AG04450 (cell line): ENCODE data around the gene ARHGEF17. TPM values are rescaled to one million over a fixed set of nuclear protein-coding genes. Genes with fewer than 3 reads are reported as not detected.

Source experiments
- CTCF ChIA-PET: fragments of 300-600, 350-600 bp; formaldehyde crosslinking; extraction: SDS; loops from one replicate; lab custom pipeline; 2022; ENCODE audit warnings: antibody characterized with exemption, inconsistent platforms; lab: Charles Lee
- POLR2A ChIA-PET: fragments of 350-600 bp; formaldehyde crosslinking; extraction: SDS; loops from one replicate; lab custom pipeline; 2021; ENCODE audit warnings: antibody characterized with exemption, inconsistent platforms; lab: Yijun Ruan, JAX
- DNase-seq: peaks from one replicate; pipeline ENCODE4 v3.0.0-alpha.2; 2011; ENCODE audit warnings: low read depth, low spot score
- H3K27ac ChIP-seq: one replicate; pipeline ENCODE4 v1.5.1; 2012; ENCODE audit warnings: low read depth, low read length, control low read depth
- H3K27me3 ChIP-seq: one replicate; pipeline ENCODE4 v1.6.0; 2012; ENCODE audit warnings: low read length; ENCODE audit not compliant: control insufficient read depth, insufficient read depth
- H3K4me3 ChIP-seq: 2 replicates; pipeline ENCODE4 v1.5.1; 2011; ENCODE audit warnings: mild to moderate bottlenecking, low read depth, low read length, control low read depth
- H3K9me3 ChIP-seq: 2 replicates; pipeline ENCODE4 v1.5.1; 2012; ENCODE audit warnings: low read length; ENCODE audit not compliant: control insufficient read depth, insufficient read depth
- CTCF ChIP-seq: IDR thresholded peaks from 2 replicates; pipeline ENCODE4 v1.5.1; 2011; ENCODE audit warnings: low read depth, low read length, control low read depth, inconsistent platforms
- polyA plus RNA-seq: library from polyadenylated mRNA; depleted of rRNA; stranded (reverse); fragments of >200 nt; gene quantifications from 2 replicates; pipeline ENCODE4 v1.2.3, GENCODE V29; 2011

The ARHGEF17 gene
- polyA plus RNA-seq, 1 experiment: 30.6 TPM

DNA sequence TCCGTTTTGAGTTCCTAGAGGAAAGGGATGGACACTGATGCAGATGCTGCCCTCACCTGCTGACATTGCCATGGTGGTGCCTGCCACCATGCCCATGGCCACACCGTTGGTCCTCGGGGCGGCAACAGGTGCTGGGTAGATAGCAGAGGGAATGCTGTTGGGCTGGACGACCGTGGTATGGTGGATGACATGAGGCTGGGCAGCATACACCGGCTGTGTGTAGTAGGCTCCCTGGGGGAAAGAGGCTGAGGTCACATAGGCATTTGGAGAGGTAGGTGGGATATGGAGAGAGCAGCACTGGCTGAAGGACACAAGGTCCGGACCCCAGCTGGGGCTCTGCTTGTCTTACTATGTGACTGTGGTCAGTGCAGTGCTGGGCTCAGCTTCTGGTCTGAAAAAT lies 101.4 kb downstream of the ARHGEF17 start:
- no peaks in the 10 kb centered on the region for H3K27me3 ChIP-seq
- no peak overlapping the region for H3K27ac ChIP-seq
- no peak for DNase-seq
- ChIA-PET POLR2A (no interaction called here), CTCF (interaction anchor here (1.2 to 1.8 kb wide), 2 partner anchors 217 to 252 kb away, joined by 7 to 8 read pairs; no protein-coding TSS in a partner anchor)
- no peaks in the 10 kb centered on the region for H3K9me3 ChIP-seq
- TF ChIP-seq CTCF: no peak
- no peak overlapping the region for H3K4me3 ChIP-seq

DNA sequence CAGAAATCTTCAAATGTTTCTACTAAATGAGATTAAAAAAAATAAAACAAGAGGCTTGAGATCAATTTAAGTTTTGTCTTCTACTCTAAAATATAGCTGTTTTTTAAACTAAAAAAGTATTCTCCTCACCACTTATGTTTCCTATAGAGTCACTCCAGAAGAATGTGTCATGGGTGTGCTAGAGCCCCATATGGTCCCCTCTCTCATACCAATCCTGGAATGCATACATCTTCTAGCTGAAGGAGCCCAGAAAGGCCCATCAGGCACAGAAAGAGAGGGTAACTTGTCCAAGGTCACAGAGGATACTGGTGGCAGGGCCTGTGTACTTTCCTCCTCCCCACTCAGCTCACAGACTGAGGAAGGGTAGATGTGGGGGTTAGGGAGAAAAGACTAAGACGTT lies 102.6 kb downstream of the ARHGEF17 start:
- DNase-seq: no peak
- Histone ChIP-seq H3K27ac (no peak overlapping the region), H3K27me3 (no peaks in the 10 kb centered on the region), H3K4me3 (no peak overlapping the region), H3K9me3 (no peaks in the 10 kb centered on the region)
- CTCF ChIA-PET: interaction anchor here (0.7 to 1.8 kb wide), 2 partner anchors 68 to 215 kb away, joined by 3 to 7 read pairs; no protein-coding TSS in a partner anchor
- no peak for TF ChIP-seq CTCF
- POLR2A ChIA-PET: interaction anchor here (0.6 kb wide), 1 partner anchor 250 kb away, joined by 3 read pairs; no protein-coding TSS in a partner anchor

- H3K4me3 ChIP-seq: no peak overlapping the region
- ChIA-PET CTCF (interaction anchor here (0.7 to 1.8 kb wide), 2 partner anchors 68 to 215 kb away, joined by 3 to 7 read pairs; no protein-coding TSS in a partner anchor), POLR2A (interaction anchor here (0.6 kb wide), 1 partner anchor 250 kb away, joined by 3 read pairs; no protein-coding TSS in a partner anchor)
Observed at GRCh38 chr11:73411031-73411430, 103.0 kb downstream of the ARHGEF17 start.

DNA sequence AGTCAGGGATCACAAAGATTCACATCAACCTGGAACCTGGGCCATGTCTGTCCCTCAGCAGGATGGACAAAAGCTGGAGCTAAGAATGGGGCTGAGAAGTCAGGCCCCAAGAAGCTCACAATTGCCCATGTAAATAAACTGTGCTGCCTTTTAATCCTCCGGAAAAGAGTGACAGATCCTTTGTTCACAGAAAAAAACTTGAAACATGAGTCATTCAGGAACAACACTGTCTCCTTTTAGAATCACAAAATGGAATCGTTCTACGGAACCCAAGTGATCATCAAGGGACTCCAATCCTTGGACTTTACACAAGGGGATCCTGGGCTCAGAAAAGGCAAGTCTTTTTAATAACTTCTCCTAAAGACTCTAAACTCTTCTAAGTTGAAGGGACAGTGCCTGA lies 104.2 kb downstream of the ARHGEF17 start:
- Histone ChIP-seq H3K9me3 (no peaks in the 10 kb centered on the region), H3K4me3 (no peak overlapping the region), H3K27ac (no peak overlapping the region), H3K27me3 (no peaks in the 10 kb centered on the region)
- no peak for DNase-seq
- CTCF ChIA-PET: interaction anchor here (0.6 to 1.5 kb wide), 2 partner anchors 61 to 294 kb away, joined by 3 read pairs; no protein-coding TSS in a partner anchor
- POLR2A ChIA-PET: no interaction called here
- TF ChIP-seq CTCF: no peak

More at GRCh38 chr11:73411031-73411430, 103.0 kb downstream of the ARHGEF17 start:
- TF ChIP-seq CTCF: no peak
- H3K9me3 ChIP-seq: no peaks in the 10 kb centered on the region
- no peak overlapping the region for H3K27ac ChIP-seq
- no peak for DNase-seq
- H3K27me3 ChIP-seq: no peaks in the 10 kb centered on the region

DNA sequence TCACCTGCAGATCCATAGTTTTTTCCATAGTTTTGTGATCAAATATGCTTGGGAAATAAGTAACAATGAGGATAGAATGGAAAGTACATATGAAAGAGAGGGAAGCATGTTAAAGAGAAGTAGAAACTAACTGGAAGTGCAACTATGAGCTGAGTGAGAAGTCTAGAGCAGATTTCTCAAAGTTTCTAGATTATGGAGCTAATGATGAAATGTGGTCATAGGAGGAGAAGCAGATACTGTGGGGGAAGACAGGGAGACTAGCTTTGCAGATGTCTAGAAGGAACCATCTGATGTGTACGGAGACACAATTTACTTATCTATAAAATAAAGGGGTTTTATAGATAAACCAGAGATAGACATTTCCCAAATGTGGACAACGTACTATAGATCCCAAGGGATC lies 105.2 kb downstream of the ARHGEF17 start:
- no peaks in the 10 kb centered on the region for H3K27me3 ChIP-seq
- no peak overlapping the region for H3K4me3 ChIP-seq
- POLR2A ChIA-PET: interaction anchor here (0.6 kb wide), 1 partner anchor 109 kb away, joined by 5 read pairs; no protein-coding TSS in a partner anchor
- no peak for TF ChIP-seq CTCF
- H3K27ac ChIP-seq: no peak overlapping the region
- CTCF ChIA-PET: interaction anchor here (0.6 to 1.9 kb wide), 4 partner anchors 62 to 247 kb away, joined by 3 to 11 read pairs (median 4); no protein-coding TSS in a partner anchor
- DNase-seq: no peak
- H3K9me3 ChIP-seq: no peaks in the 10 kb centered on the region
